WTC11 (cell line): ENCODE data around the gene PA2G4. TPM values are rescaled to one million over a fixed set of nuclear protein-coding genes. Genes with fewer than 3 reads are reported as not detected.

ENCODE experiments used
- CREB1 ChIP-seq: sonication (generic); formaldehyde crosslinking; IDR thresholded peaks from 2 replicates; pipeline ENCODE4 v1.8.0; 2023; ENCODE audit warnings: mild to moderate bottlenecking, missing genetic modification reagents
- FOXK1 ChIP-seq: sonication (generic); formaldehyde crosslinking; IDR thresholded peaks from 2 replicates; pipeline ENCODE4 v1.8.0; 2022; ENCODE audit warnings: mild to moderate bottlenecking, moderate library complexity, missing genetic modification reagents
- JUN ChIP-seq: sonication (generic); formaldehyde crosslinking; IDR thresholded peaks from 2 replicates; pipeline ENCODE4 v1.8.0; 2023; ENCODE audit warnings: mild to moderate bottlenecking, missing genetic modification reagents
- KAT7 ChIP-seq: sonication (generic); formaldehyde crosslinking; IDR thresholded peaks from 2 replicates; pipeline ENCODE4 v1.8.1; 2023; ENCODE audit warnings: missing genetic modification reagents, mild to moderate bottlenecking, borderline replicate concordance
- MXD4 ChIP-seq: fragments of 250-450 bp; sonication (Bioruptor Pico); IDR thresholded peaks from 2 replicates; pipeline ENCODE4 v1.8.0; 2021; ENCODE audit warnings: mild to moderate bottlenecking, moderate library complexity, borderline replicate concordance
- MYBL2 ChIP-seq: sonication (generic); formaldehyde crosslinking; IDR thresholded peaks from 2 replicates; pipeline ENCODE4 v1.8.1; 2023; ENCODE audit warnings: mild to moderate bottlenecking, moderate library complexity, missing genetic modification reagents
- NFE2L1 ChIP-seq: sonication (generic); formaldehyde crosslinking; IDR thresholded peaks from 2 replicates; pipeline ENCODE4 v1.8.1; 2023; ENCODE audit warnings: missing genetic modification reagents
- NFYB ChIP-seq: sonication (generic); formaldehyde crosslinking; conservative IDR thresholded peaks from 2 replicates; pipeline ENCODE4 v1.8.0; 2022; ENCODE audit warnings: low read depth, missing genetic modification reagents
- TEAD1 ChIP-seq: sonication (generic); formaldehyde crosslinking; IDR thresholded peaks from 2 replicates; pipeline ENCODE4 v1.8.0; 2022; ENCODE audit warnings: mild to moderate bottlenecking, missing genetic modification reagents
- ZBTB21 ChIP-seq: sonication (generic); formaldehyde crosslinking; IDR thresholded peaks from 2 replicates; pipeline ENCODE4 v1.8.1; 2023; ENCODE audit warnings: mild to moderate bottlenecking, missing genetic modification reagents, borderline replicate concordance
- ZNF121 ChIP-seq: sonication (generic); formaldehyde crosslinking; IDR thresholded peaks from 2 replicates; pipeline ENCODE4 v1.8.0; 2023; ENCODE audit warnings: missing genetic modification reagents
- ZNF138 ChIP-seq: sonication (generic); formaldehyde crosslinking; conservative IDR thresholded peaks from 2 replicates; pipeline ENCODE4 v1.8.1; 2022; ENCODE audit warnings: mild to moderate bottlenecking, moderate library complexity, missing genetic modification reagents
- ZNF423 ChIP-seq: fragments of 250-450 bp; sonication (Bioruptor Pico); IDR thresholded peaks from 2 replicates; pipeline ENCODE4 v2.1.2; 2022; ENCODE audit warnings: mild to moderate bottlenecking, moderate library complexity
- ZNF671 ChIP-seq: fragments of 250-450 bp; sonication (Bioruptor Pico); IDR thresholded peaks from 2 replicates; pipeline ENCODE4 v1.8.0; 2021; ENCODE audit warnings: mild to moderate bottlenecking
- total RNA-seq: library from RNA; stranded (reverse); gene quantifications from 3 replicates; pipeline ENCODE4 v1.2.3, GENCODE V29; 2021
- TF ChIP-seq, protein P1 (sequence below): sonication (generic); formaldehyde crosslinking; IDR thresholded peaks from 2 replicates; pipeline ENCODE4 v1.8.0; 2022; ENCODE audit warnings: mild to moderate bottlenecking, missing genetic modification reagents
- TF ChIP-seq, protein P2 (sequence below): sonication (generic); formaldehyde crosslinking; IDR thresholded peaks from 2 replicates; pipeline ENCODE4 v1.8.1; 2022; ENCODE audit warnings: low read depth, mild to moderate bottlenecking, moderate library complexity, missing genetic modification reagents, borderline replicate concordance
- TF ChIP-seq, protein P3 (sequence below): sonication (generic); formaldehyde crosslinking; IDR thresholded peaks from 2 replicates; pipeline ENCODE4 v1.8.1; 2023; ENCODE audit warnings: mild to moderate bottlenecking, missing genetic modification reagents, moderate library complexity
- TF ChIP-seq, protein P4 (sequence below): fragments of 250-450 bp; sonication (Bioruptor Pico); conservative IDR thresholded peaks from 2 replicates; pipeline ENCODE4 v1.9.0; 2021; ENCODE audit warnings: mild to moderate bottlenecking
- TF ChIP-seq, protein P5 (sequence below): sonication (generic); formaldehyde crosslinking; conservative IDR thresholded peaks from 2 replicates; pipeline ENCODE4 v1.8.1; 2022; ENCODE audit warnings: mild to moderate bottlenecking, missing genetic modification reagents
- TF ChIP-seq, protein P6 (sequence below): sonication (generic); formaldehyde crosslinking; IDR thresholded peaks from 2 replicates; pipeline ENCODE4 v1.8.1; 2023; ENCODE audit warnings: mild to moderate bottlenecking, missing genetic modification reagents
- TF ChIP-seq, protein P7 (sequence below): sonication (generic); formaldehyde crosslinking; IDR thresholded peaks from 2 replicates; pipeline ENCODE4 v1.8.1; 2023; ENCODE audit warnings: mild to moderate bottlenecking, missing genetic modification reagents, moderate library complexity
- TF ChIP-seq, protein P8 (sequence below): sonication (generic); formaldehyde crosslinking; IDR thresholded peaks from 2 replicates; pipeline ENCODE4 v1.8.0; 2022; ENCODE audit warnings: mild to moderate bottlenecking, missing genetic modification reagents
- TF ChIP-seq, protein P9 (sequence below): fragments of 250-450 bp; sonication (Bioruptor Pico); IDR thresholded peaks from 2 replicates; pipeline ENCODE4 v1.9.0; 2021; ENCODE audit warnings: moderate library complexity, mild to moderate bottlenecking, inconsistent platforms, borderline replicate concordance
- TF ChIP-seq, protein P10 (sequence below): sonication (generic); formaldehyde crosslinking; IDR thresholded peaks from 2 replicates; pipeline ENCODE4 v1.8.1; 2023; ENCODE audit warnings: mild to moderate bottlenecking, missing genetic modification reagents

PA2G4 gene
- total RNA-seq, 1 experiment from 2014 or later = 249 TPM

DNA sequence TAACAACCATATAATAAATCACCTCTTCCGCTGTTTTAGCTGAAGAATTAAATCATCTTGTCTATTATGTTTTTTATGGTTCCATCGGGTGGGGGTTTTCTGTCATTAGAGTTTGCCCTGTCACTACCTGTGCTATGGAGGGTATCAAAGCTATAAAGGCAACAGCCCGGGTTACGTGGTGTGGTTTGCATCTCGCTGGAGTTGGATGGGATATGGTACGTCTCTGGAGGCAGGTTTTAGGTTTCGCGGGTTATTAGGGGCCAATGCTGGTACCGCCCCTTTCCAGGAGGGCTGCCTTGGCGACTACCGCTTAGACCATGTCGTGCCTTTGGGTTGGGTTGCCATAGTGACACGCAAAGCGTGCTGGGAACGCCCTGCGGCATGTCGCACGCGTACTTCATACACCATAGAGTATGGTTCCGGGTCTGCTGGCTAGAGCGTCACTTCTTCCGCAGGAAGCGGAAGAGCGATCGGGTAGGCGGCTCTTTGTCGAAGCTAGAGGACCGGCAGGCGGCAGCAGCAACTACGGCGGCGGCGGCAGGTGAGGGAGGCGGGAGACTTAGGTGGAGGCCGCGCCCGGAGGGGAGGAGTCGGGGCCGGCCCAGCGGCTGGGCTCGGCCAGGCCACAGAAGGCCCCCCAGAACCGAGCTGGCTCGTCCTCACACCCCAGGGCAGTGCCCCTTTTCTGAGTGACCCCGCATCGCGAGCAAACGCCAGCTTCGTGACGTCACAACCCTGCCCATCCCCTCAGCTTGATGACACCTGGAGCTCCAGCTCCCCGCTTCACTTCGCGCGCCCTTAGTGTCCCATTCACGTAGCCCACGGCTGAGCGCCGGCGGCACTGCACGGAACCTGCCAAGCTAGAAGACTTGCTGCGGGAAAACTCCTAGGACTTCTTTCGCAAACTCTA is 13.7 kb downstream of the PA2G4 start, which contains the start of gene ZC3H10 (continued):
- TF ChIP-seq, protein P1, sequence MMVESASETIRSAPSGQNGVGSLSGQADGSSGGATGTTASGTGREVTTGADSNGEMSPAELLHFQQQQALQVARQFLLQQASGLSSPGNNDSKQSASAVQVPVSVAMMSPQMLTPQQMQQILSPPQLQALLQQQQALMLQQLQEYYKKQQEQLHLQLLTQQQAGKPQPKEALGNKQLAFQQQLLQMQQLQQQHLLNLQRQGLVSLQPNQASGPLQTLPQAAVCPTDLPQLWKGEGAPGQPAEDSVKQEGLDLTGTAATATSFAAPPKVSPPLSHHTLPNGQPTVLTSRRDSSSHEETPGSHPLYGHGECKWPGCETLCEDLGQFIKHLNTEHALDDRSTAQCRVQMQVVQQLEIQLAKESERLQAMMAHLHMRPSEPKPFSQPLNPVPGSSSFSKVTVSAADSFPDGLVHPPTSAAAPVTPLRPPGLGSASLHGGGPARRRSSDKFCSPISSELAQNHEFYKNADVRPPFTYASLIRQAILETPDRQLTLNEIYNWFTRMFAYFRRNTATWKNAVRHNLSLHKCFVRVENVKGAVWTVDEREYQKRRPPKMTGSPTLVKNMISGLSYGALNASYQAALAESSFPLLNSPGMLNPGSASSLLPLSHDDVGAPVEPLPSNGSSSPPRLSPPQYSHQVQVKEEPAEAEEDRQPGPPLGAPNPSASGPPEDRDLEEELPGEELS (CRISPR knock-in tag) = no peak
- TF ChIP-seq KAT7 (CRISPR knock-in tag) = no peak; the same call in 1 of the 2 replicates
- TF ChIP-seq, protein P2, sequence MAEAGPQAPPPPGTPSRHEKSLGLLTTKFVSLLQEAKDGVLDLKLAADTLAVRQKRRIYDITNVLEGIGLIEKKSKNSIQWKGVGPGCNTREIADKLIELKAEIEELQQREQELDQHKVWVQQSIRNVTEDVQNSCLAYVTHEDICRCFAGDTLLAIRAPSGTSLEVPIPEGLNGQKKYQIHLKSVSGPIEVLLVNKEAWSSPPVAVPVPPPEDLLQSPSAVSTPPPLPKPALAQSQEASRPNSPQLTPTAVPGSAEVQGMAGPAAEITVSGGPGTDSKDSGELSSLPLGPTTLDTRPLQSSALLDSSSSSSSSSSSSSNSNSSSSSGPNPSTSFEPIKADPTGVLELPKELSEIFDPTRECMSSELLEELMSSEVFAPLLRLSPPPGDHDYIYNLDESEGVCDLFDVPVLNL (CRISPR knock-in tag) = no peak
- TF ChIP-seq MXD4 (CRISPR knock-in tag) = no peak
- 0 out of 2 replicates have a peak, but pooled peaks have one; percentile 60 for TF ChIP-seq NFE2L1 (CRISPR knock-in tag)
- no peak; the same call in 1 of the 2 replicates for TF ChIP-seq ZNF423 (CRISPR knock-in tag)
- peak; percentile 100 for TF ChIP-seq ZNF671 (CRISPR knock-in tag)
- TF ChIP-seq, protein P3, sequence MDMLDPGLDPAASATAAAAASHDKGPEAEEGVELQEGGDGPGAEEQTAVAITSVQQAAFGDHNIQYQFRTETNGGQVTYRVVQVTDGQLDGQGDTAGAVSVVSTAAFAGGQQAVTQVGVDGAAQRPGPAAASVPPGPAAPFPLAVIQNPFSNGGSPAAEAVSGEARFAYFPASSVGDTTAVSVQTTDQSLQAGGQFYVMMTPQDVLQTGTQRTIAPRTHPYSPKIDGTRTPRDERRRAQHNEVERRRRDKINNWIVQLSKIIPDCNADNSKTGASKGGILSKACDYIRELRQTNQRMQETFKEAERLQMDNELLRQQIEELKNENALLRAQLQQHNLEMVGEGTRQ = peak; percentile 58; the same call in 1 of the 2 replicates
- TF ChIP-seq, protein P4, sequence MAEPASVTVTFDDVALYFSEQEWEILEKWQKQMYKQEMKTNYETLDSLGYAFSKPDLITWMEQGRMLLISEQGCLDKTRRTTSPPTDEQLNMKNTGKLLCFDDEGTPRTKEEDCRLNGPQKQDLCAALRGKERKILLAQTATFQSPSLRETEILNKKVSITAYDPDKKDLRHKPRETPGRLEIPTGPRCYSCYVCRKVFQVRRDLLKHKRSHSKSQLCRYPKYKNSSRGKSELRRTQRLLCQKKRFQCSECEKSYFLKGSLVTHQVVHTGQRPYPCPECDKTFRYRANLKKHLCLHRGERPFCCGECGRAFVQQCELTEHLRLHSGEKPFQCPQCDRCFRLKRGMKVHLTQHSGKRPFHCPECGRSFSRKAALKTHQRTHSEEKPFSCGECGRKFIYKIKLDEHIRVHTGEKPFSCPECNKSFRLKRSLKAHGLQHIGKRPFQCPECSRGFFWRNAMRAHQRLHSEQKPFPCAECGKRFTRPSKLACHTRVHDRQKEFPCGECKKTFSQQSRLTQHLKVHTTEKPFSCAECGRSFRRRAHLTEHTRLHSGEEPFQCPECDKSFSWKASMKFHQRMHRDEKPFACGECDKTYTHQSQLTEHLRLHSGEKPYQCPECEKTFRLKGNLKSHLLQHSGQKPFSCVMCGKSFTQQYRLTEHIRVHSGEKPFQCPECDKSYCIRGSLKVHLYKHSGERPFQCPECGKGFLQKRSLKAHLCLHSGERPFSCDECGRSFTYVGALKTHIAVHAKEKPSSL = peak; percentile 99
- TF ChIP-seq MYBL2 (CRISPR knock-in tag) = peak; percentile 64; the same call in 1 of the 2 replicates
- TF ChIP-seq NFYB (CRISPR knock-in tag) = no peak; the same call in 1 of the 2 replicates
- TF ChIP-seq, protein P5, sequence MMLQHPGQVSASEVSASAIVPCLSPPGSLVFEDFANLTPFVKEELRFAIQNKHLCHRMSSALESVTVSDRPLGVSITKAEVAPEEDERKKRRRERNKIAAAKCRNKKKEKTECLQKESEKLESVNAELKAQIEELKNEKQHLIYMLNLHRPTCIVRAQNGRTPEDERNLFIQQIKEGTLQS (CRISPR knock-in tag) = no peak
- no peak for TF ChIP-seq ZNF121
- TF ChIP-seq, protein P6, sequence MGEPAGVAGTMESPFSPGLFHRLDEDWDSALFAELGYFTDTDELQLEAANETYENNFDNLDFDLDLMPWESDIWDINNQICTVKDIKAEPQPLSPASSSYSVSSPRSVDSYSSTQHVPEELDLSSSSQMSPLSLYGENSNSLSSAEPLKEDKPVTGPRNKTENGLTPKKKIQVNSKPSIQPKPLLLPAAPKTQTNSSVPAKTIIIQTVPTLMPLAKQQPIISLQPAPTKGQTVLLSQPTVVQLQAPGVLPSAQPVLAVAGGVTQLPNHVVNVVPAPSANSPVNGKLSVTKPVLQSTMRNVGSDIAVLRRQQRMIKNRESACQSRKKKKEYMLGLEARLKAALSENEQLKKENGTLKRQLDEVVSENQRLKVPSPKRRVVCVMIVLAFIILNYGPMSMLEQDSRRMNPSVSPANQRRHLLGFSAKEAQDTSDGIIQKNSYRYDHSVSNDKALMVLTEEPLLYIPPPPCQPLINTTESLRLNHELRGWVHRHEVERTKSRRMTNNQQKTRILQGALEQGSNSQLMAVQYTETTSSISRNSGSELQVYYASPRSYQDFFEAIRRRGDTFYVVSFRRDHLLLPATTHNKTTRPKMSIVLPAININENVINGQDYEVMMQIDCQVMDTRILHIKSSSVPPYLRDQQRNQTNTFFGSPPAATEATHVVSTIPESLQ (CRISPR knock-in tag) = no peak
- TF ChIP-seq, protein P7, sequence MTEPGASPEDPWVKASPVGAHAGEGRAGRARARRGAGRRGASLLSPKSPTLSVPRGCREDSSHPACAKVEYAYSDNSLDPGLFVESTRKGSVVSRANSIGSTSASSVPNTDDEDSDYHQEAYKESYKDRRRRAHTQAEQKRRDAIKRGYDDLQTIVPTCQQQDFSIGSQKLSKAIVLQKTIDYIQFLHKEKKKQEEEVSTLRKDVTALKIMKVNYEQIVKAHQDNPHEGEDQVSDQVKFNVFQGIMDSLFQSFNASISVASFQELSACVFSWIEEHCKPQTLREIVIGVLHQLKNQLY = peak; percentile 91; the same call in 1 of the 2 replicates
- TF ChIP-seq, protein P8, sequence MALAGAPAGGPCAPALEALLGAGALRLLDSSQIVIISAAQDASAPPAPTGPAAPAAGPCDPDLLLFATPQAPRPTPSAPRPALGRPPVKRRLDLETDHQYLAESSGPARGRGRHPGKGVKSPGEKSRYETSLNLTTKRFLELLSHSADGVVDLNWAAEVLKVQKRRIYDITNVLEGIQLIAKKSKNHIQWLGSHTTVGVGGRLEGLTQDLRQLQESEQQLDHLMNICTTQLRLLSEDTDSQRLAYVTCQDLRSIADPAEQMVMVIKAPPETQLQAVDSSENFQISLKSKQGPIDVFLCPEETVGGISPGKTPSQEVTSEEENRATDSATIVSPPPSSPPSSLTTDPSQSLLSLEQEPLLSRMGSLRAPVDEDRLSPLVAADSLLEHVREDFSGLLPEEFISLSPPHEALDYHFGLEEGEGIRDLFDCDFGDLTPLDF (CRISPR knock-in tag) = peak; percentile 25; the same call in 1 of the 2 replicates
- peak; percentile 82; the same call in 1 of the 2 replicates for TF ChIP-seq ZNF138 (CRISPR knock-in tag)
- peak; percentile 36; the same call in 1 of the 2 replicates for TF ChIP-seq JUN (CRISPR knock-in tag)
- TF ChIP-seq CREB1 = peak; percentile 95
- peak; percentile 94 for TF ChIP-seq TEAD1
- TF ChIP-seq, protein P9, sequence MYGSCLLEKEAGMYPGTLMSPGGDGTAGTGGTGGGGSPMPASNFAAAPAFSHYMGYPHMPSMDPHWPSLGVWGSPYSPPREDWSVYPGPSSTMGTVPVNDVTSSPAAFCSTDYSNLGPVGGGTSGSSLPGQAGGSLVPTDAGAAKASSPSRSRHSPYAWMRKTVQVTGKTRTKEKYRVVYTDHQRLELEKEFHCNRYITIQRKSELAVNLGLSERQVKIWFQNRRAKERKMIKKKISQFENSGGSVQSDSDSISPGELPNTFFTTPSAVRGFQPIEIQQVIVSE (CRISPR knock-in tag) = no peak
- peak; percentile 86 for TF ChIP-seq ZBTB21 (CRISPR knock-in tag)
- peak; percentile 98 for TF ChIP-seq FOXK1 (CRISPR knock-in tag)
- TF ChIP-seq, protein P10, sequence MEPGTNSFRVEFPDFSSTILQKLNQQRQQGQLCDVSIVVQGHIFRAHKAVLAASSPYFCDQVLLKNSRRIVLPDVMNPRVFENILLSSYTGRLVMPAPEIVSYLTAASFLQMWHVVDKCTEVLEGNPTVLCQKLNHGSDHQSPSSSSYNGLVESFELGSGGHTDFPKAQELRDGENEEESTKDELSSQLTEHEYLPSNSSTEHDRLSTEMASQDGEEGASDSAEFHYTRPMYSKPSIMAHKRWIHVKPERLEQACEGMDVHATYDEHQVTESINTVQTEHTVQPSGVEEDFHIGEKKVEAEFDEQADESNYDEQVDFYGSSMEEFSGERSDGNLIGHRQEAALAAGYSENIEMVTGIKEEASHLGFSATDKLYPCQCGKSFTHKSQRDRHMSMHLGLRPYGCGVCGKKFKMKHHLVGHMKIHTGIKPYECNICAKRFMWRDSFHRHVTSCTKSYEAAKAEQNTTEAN = no peak; the same call in 1 of the 2 replicates
